Neural cell (in vitro differentiated cells): ENCODE results near the gene TRPM2. TPM values are rescaled to one million over a fixed set of nuclear protein-coding genes. Genes with fewer than 3 reads are reported as not detected.
A peak's percentile ranks its signal among the peaks of the same experiment; 100 is the strongest.

ENCODE experiments used
- H2AFZ ChIP-seq: fragments of 200-600, 300-800 bp; sonication (generic), shearing (Covaris generic); 2 replicates; pipeline ENCODE4 v1.6.0; 2014; ENCODE audit warnings: low read depth, mild to moderate bottlenecking, antibody characterized with exemption, low read length, moderate library complexity
- H3F3A ChIP-seq: fragments of 200-600 bp; shearing (Covaris generic); 2 replicates; pipeline ENCODE4 v1.6.1; 2016; ENCODE audit warnings: mild to moderate bottlenecking, moderate library complexity, mixed read lengths, antibody characterized with exemption, low read length; ENCODE audit not compliant: insufficient read depth, poor library complexity, severe bottlenecking
- H3K27ac ChIP-seq: fragments of 200-600, 300-800 bp; sonication (generic), shearing (Covaris generic); 2 replicates; pipeline ENCODE4 v1.5.1; 2014; ENCODE audit warnings: mild to moderate bottlenecking, low read length, moderate library complexity
- H3K27me3 ChIP-seq: fragments of 300-800, 200-600 bp; sonication (generic), shearing (Covaris generic); 2 replicates; pipeline ENCODE4 v1.6.0; 2014; ENCODE audit warnings: mild to moderate bottlenecking, low read depth, low read length, moderate library complexity; ENCODE audit not compliant: insufficient read depth
- H3K36me3 ChIP-seq: fragments of 300-800, 200-600 bp; sonication (generic), shearing (Covaris generic); 2 replicates; pipeline ENCODE4 v1.5.1; 2014; ENCODE audit warnings: mild to moderate bottlenecking, antibody characterized with exemption, low read length, moderate library complexity; ENCODE audit not compliant: insufficient read depth
- H3K4me2 ChIP-seq: fragments of 300-800, 200-600 bp; sonication (generic), shearing (Covaris generic); 2 replicates; pipeline ENCODE4 v1.6.0; 2014; ENCODE audit warnings: mild to moderate bottlenecking, low read length
- H3K4me3 ChIP-seq: fragments of 300-800, 200-600 bp; sonication (generic), shearing (Covaris generic); 2 replicates; pipeline ENCODE4 v1.5.1; 2014; ENCODE audit warnings: mild to moderate bottlenecking, low read length, moderate library complexity
- H3K79me2 ChIP-seq: fragments of 200-600 bp; shearing (Covaris generic); replicated peaks from 2 replicates; pipeline ENCODE4 v1.6.0; 2014; ENCODE audit warnings: mild to moderate bottlenecking, low read length, moderate library complexity; ENCODE audit not compliant: insufficient read depth
- H3K9ac ChIP-seq: fragments of 300-800, 200-600 bp; sonication (generic), shearing (Covaris generic); 2 replicates; pipeline ENCODE4 v1.6.1; 2016; ENCODE audit warnings: mild to moderate bottlenecking, low read length, mixed read lengths
- H3K9me2 ChIP-seq: fragments of 200-600 bp; shearing (Covaris generic); 2 replicates; pipeline ENCODE4 v1.6.1; 2016; ENCODE audit warnings: mild to moderate bottlenecking, low read length, mixed read lengths; ENCODE audit not compliant: insufficient read depth
- H3K9me3 ChIP-seq: fragments of 200-600, 300-800 bp; sonication (generic), shearing (Covaris generic); 2 replicates; pipeline ENCODE4 v1.6.1; 2016; ENCODE audit warnings: mild to moderate bottlenecking, mixed run types, low read length, moderate library complexity, mixed read lengths
- H4K20me1 ChIP-seq: fragments of 200-600 bp; shearing (Covaris generic); 2 replicates; pipeline ENCODE4 v1.6.1; 2016; ENCODE audit warnings: mild to moderate bottlenecking, mixed run types; ENCODE audit not compliant: insufficient read depth
- CTCF ChIP-seq: fragments of 450-650 bp; IDR thresholded peaks from 2 replicates; pipeline ENCODE4 v1.5.1; 2014; ENCODE audit warnings: antibody characterized with exemption, mild to moderate bottlenecking, moderate library complexity; ENCODE audit not compliant: poor library complexity, severe bottlenecking
- EP300 ChIP-seq: fragments of 450-650 bp; conservative IDR thresholded peaks from 2 replicates; pipeline ENCODE4 v1.6.1; 2014; ENCODE audit warnings: antibody characterized with exemption, mild to moderate bottlenecking, moderate library complexity; ENCODE audit not compliant: poor library complexity, severe bottlenecking
- EZH2 ChIP-seq: fragments of 200-600, 300-800 bp; shearing (Covaris generic), sonication (generic); IDR thresholded peaks from 2 replicates; pipeline ENCODE4 v1.6.1; 2014; ENCODE audit warnings: antibody characterized with exemption, low read length, borderline replicate concordance, mild to moderate bottlenecking; ENCODE audit not compliant: insufficient read depth, poor library complexity, severe bottlenecking
- MXI1 ChIP-seq: fragments of 450-650 bp; conservative IDR thresholded peaks from 2 replicates; pipeline ENCODE4 v1.6.1; 2014; ENCODE audit warnings: antibody characterized with exemption, mild to moderate bottlenecking; ENCODE audit not compliant: poor library complexity, severe bottlenecking
- POLR2AphosphoS5 ChIP-seq: IDR thresholded peaks from 2 replicates; pipeline ENCODE4 v1.6.1; 2012
- RAD21 ChIP-seq: fragments of 450-650 bp; conservative IDR thresholded peaks from 2 replicates; pipeline ENCODE4 v1.6.1; 2014; ENCODE audit warnings: antibody characterized with exemption, mild to moderate bottlenecking, moderate library complexity
- REST ChIP-seq: IDR thresholded peaks from 2 replicates; pipeline ENCODE4 v1.6.1; 2012; ENCODE audit warnings: borderline replicate concordance
- SMC3 ChIP-seq: fragments of 450-650 bp; conservative IDR thresholded peaks from 2 replicates; pipeline ENCODE4 v1.6.1; 2014; ENCODE audit warnings: antibody characterized with exemption, mild to moderate bottlenecking, moderate library complexity; ENCODE audit not compliant: poor library complexity
- TAF1 ChIP-seq: IDR thresholded peaks from 2 replicates; pipeline ENCODE4 v1.6.1; 2012; ENCODE audit warnings: low read depth
- polyA plus RNA-seq: library from polyadenylated mRNA; depleted of rRNA; stranded (reverse); fragments of >200 nt; gene quantifications from 2 replicates; pipeline ENCODE4 v1.2.3, GENCODE V29; 2014

Gene TRPM2
- polyA plus RNA-seq, 1 donor from 2014 or later, result 0.14 TPM

GRCh38 chr21:44485796-44486195, 132.4 kb downstream of the TRPM2 start:
- Histone ChIP-seq H3K9me2 (no peaks in the 10 kb centered on the region), H3K79me2 (no peaks in the 10 kb centered on the region), H3K27me3 (no peaks in the 10 kb centered on the region), H3F3A (no peaks in the 10 kb centered on the region), H2AFZ (no peak overlapping the region), H3K36me3 (no peaks in the 10 kb centered on the region), H3K9ac (no peak overlapping the region), H3K9me3 (no peaks in the 10 kb centered on the region), H4K20me1 (no peaks in the 10 kb centered on the region), H3K4me3 (peak overlapping the region; percentile 31), H3K27ac (no peak overlapping the region), H3K4me2 (no peak overlapping the region)
- TF ChIP-seq RAD21, result no peak
- TF ChIP-seq CTCF, result no peak
- TF ChIP-seq EP300, result no peak
- no peak for TF ChIP-seq EZH2
- no peak for TF ChIP-seq SMC3
- no peak for TF ChIP-seq MXI1
- TF ChIP-seq REST, result no peak
- TF ChIP-seq POLR2AphosphoS5, result no peak
- TF ChIP-seq TAF1, result no peak

GRCh38 chr21:44486302-44486701, 132.9 kb downstream of the TRPM2 start:
- Histone ChIP-seq H3K9me3 (no peaks in the 10 kb centered on the region), H2AFZ (no peak overlapping the region), H3K27me3 (no peaks in the 10 kb centered on the region), H3K9ac (no peak overlapping the region), H3K36me3 (no peaks in the 10 kb centered on the region), H3K4me2 (no peak overlapping the region), H3K4me3 (no peak overlapping the region), H3K27ac (no peak overlapping the region), H3F3A (no peaks in the 10 kb centered on the region), H3K9me2 (no peaks in the 10 kb centered on the region), H4K20me1 (no peaks in the 10 kb centered on the region), H3K79me2 (no peaks in the 10 kb centered on the region)
- TF ChIP-seq EP300 (no peak), REST (no peak), TAF1 (no peak), EZH2 (no peak), SMC3 (no peak), MXI1 (no peak), POLR2AphosphoS5 (no peak), CTCF (no peak), RAD21 (no peak)
